Measurements from ENCODE around the gene LTB4R2.
A peak's percentile ranks its signal among the peaks of the same experiment; 100 is the strongest.
"Not testable (repeated sequence)": the region's sequence is repeated elsewhere in the genome, so short reads cannot be mapped to it uniquely, and the experiment has no call there.

LTB4R2 gene

GRCh38 chr14:24342889-24343288, 32.9 kb downstream of the LTB4R2 start:
- DNase-seq = no peak

- DNase-seq = no peak
Observed at GRCh38 chr14:24343795-24344660, 34.1 kb downstream of the LTB4R2 start.

GRCh38 chr14:24347134-24347533, 37.2 kb downstream of the LTB4R2 start:
- DNase-seq = no peak

GRCh38 chr14:24348186-24348585, 38.2 kb downstream of the LTB4R2 start:
- DNase-seq = no peak

GRCh38 chr14:24349742-24350141, 39.8 kb downstream of the LTB4R2 start:
- DNase-seq = no peak

GRCh38 chr14:24351517-24351916, 41.6 kb downstream of the LTB4R2 start:
- peak; percentile 60 for DNase-seq

- no peak for DNase-seq
Observed at GRCh38 chr14:24353559-24354481, 43.9 kb downstream of the LTB4R2 start.

GRCh38 chr14:24354482-24354825, 44.5 kb downstream of the LTB4R2 start:
- DNase-seq = not testable (repeated sequence)

GRCh38 chr14:24355009-24355408, 45.1 kb downstream of the LTB4R2 start:
- no peak for DNase-seq

GRCh38 chr14:24356208-24356607, 46.3 kb downstream of the LTB4R2 start:
- no peak for DNase-seq

- DNase-seq = no peak
Observed at GRCh38 chr14:24360281-24360680, 50.3 kb downstream of the LTB4R2 start.

- DNase-seq = no peak
Observed at GRCh38 chr14:24361326-24361725, 51.4 kb downstream of the LTB4R2 start.

All from hematopoietic multipotent progenitor cell treated with erythropoietin and hydrocortisone succinate and interleukin-3 and kit ligand, for 8 days (in vitro differentiated cells).